HEK293 (cell line): ENCODE measurements around the gene EEFSEC.

Experiments used
- CTCF ChIA-PET: fragments of 350-600 bp; formaldehyde crosslinking; extraction: SDS; loops from one replicate; lab custom pipeline; 2021; ENCODE audit warnings: antibody characterized with exemption; lab: Yijun Ruan, JAX
- POLR2A ChIA-PET: fragments of 300-600 bp; formaldehyde crosslinking; extraction: SDS; loops from one replicate; lab custom pipeline; 2020; ENCODE audit warnings: antibody characterized with exemption, inconsistent platforms; lab: Yijun Ruan, JAX
- H3K27ac ChIP-seq: fragments of 200-500 bp; sonication (Bioruptor generic); 2 replicates; pipeline ENCODE4 v1.5.1; 2014; ENCODE audit warnings: low read depth, low read length, control low read depth, inconsistent platforms; ENCODE audit errors: extremely low read depth
- H3K36me3 ChIP-seq, 2 experiments: fragments of 200-500 bp in 1 of 2; sonication (Bioruptor generic) in 1 of 2; 1 replicate in 1 of 2; 2 replicates in 1 of 2; pipeline ENCODE4 v1.5.1; 2014 to 2017; ENCODE audit warnings: inconsistent platforms in 2 of 2, low read length in 2 of 2; ENCODE audit not compliant: control insufficient read depth in 2 of 2, insufficient read depth in 1 of 2
- H3K4me1 ChIP-seq: fragments of 200-500 bp; sonication (Bioruptor generic); 2 replicates; pipeline ENCODE4 v1.5.1; 2014; ENCODE audit warnings: mild to moderate bottlenecking, low read length, inconsistent platforms; ENCODE audit not compliant: control insufficient read depth, insufficient read depth
- H3K4me3 ChIP-seq: 2 replicates; pipeline ENCODE4 v1.5.1; 2011; ENCODE audit warnings: low read depth, mild to moderate bottlenecking, control low read depth, low read length, moderate library complexity
- H3K9me3 ChIP-seq: fragments of 200-500 bp; sonication (Bioruptor generic); 2 replicates; pipeline ENCODE4 v1.5.1; 2014; ENCODE audit warnings: low read depth, low read length, inconsistent platforms; ENCODE audit not compliant: control insufficient read depth, insufficient read depth
- BCL11A ChIP-seq: fragments of 450-650 bp; formaldehyde crosslinking; IDR thresholded peaks from 2 replicates; pipeline ENCODE4 v1.5.1; 2016; ENCODE audit warnings: low read depth, missing biosample characterization, missing genetic modification characterization
- GLIS1 ChIP-seq: fragments of 450-650 bp; formaldehyde crosslinking; IDR thresholded peaks from 2 replicates; pipeline ENCODE4 v1.5.1; 2016; ENCODE audit warnings: missing biosample characterization, missing genetic modification characterization
- GLIS2 ChIP-seq: fragments of 450-650 bp; formaldehyde crosslinking; IDR thresholded peaks from 2 replicates; pipeline ENCODE4 v1.5.1; 2016; ENCODE audit warnings: missing biosample characterization, missing genetic modification characterization
- IKZF3 ChIP-seq: fragments of 450-650 bp; IDR thresholded peaks from 2 replicates; pipeline ENCODE4 v1.5.0; 2018; ENCODE audit warnings: missing biosample characterization, mild to moderate bottlenecking, missing genetic modification characterization, moderate library complexity
- KLF17 ChIP-seq: fragments of 450-650 bp; formaldehyde crosslinking; IDR thresholded peaks from 2 replicates; pipeline ENCODE4 v1.5.1; 2016; ENCODE audit warnings: missing biosample characterization, missing genetic modification characterization
- PRDM6 ChIP-seq: fragments of 450-650 bp; formaldehyde crosslinking; IDR thresholded peaks from 2 replicates; pipeline ENCODE4 v1.5.1; 2017; ENCODE audit warnings: missing biosample characterization, missing genetic modification characterization
- SETDB1 ChIP-seq: IDR thresholded peaks from one replicate; pipeline ENCODE4 v1.6.1; 2017; ENCODE audit warnings: mild to moderate bottlenecking, low read length, moderate library complexity, mixed read lengths; ENCODE audit not compliant: insufficient read length
- TCF7L2 ChIP-seq: IDR thresholded peaks from 2 replicates; pipeline ENCODE4 v1.6.1; 2011; ENCODE audit warnings: low read depth, mild to moderate bottlenecking, inconsistent platforms, low read length, moderate library complexity, borderline replicate concordance
- TRIM28 ChIP-seq: IDR thresholded peaks from 2 replicates; pipeline ENCODE4 v1.6.1; 2011; ENCODE audit warnings: low read length, control low read depth, borderline replicate concordance
- ZBTB1 ChIP-seq: fragments of 450-650 bp; formaldehyde crosslinking; IDR thresholded peaks from 2 replicates; pipeline ENCODE4 v1.5.1; 2016; ENCODE audit warnings: missing biosample characterization, missing genetic modification characterization
- ZBTB49 ChIP-seq: fragments of 450-650 bp; formaldehyde crosslinking; IDR thresholded peaks from 2 replicates; pipeline ENCODE4 v1.5.1; 2016; ENCODE audit warnings: missing biosample characterization, missing genetic modification characterization, low read depth
- ZFP69B ChIP-seq: fragments of 450-650 bp; formaldehyde crosslinking; IDR thresholded peaks from 2 replicates; pipeline ENCODE4 v1.5.1; 2016; ENCODE audit warnings: missing biosample characterization, missing genetic modification characterization
- ZNF19 ChIP-seq: fragments of 450-650 bp; formaldehyde crosslinking; IDR thresholded peaks from 2 replicates; pipeline ENCODE4; 2016; ENCODE audit warnings: missing biosample characterization, missing genetic modification characterization, low read depth
- ZNF510 ChIP-seq: fragments of 450-650 bp; formaldehyde crosslinking; IDR thresholded peaks from 2 replicates; pipeline ENCODE4 v1.5.1; 2018; ENCODE audit warnings: mild to moderate bottlenecking, missing genetic modification characterization, missing biosample characterization; ENCODE audit not compliant: insufficient replicate concordance
- ZNF529 ChIP-seq: fragments of 450-650 bp; formaldehyde crosslinking; IDR thresholded peaks from 2 replicates; pipeline ENCODE4 v1.5.1; 2017; ENCODE audit warnings: missing genetic modification characterization, missing biosample characterization; ENCODE audit not compliant: insufficient replicate concordance
- ZNF580 ChIP-seq: fragments of 450-650 bp; formaldehyde crosslinking; IDR thresholded peaks from 2 replicates; pipeline ENCODE4 v1.5.1; 2016; ENCODE audit warnings: missing biosample characterization, missing genetic modification characterization
- ZNF629 ChIP-seq: fragments of 450-650 bp; formaldehyde crosslinking; IDR thresholded peaks from 2 replicates; pipeline ENCODE4 v1.5.1; 2017; ENCODE audit warnings: missing biosample characterization, missing genetic modification characterization
- ZNF660 ChIP-seq: fragments of 450-650 bp; IDR thresholded peaks from 2 replicates; pipeline ENCODE4 v1.5.1; 2018; ENCODE audit warnings: missing biosample characterization, mild to moderate bottlenecking, missing genetic modification characterization
- ZNF692 ChIP-seq: fragments of 450-650 bp; formaldehyde crosslinking; IDR thresholded peaks from 2 replicates; pipeline ENCODE4 v1.5.1; 2016; ENCODE audit warnings: missing biosample characterization, missing genetic modification characterization
- ZNF707 ChIP-seq: fragments of 450-650 bp; formaldehyde crosslinking; IDR thresholded peaks from 2 replicates; pipeline ENCODE4 v1.5.1; 2016; ENCODE audit warnings: missing biosample characterization, missing genetic modification characterization
- ZSCAN23 ChIP-seq: fragments of 450-650 bp; formaldehyde crosslinking; IDR thresholded peaks from 2 replicates; pipeline ENCODE4 v1.5.1; 2016; ENCODE audit warnings: missing biosample characterization, missing genetic modification characterization
- ZSCAN5A ChIP-seq: fragments of 450-650 bp; formaldehyde crosslinking; IDR thresholded peaks from 2 replicates; pipeline ENCODE4 v1.5.1; 2016; ENCODE audit warnings: missing biosample characterization, missing genetic modification characterization

The EEFSEC gene

GRCh38 chr3:128336337-128337156 lies 183.3 kb downstream of the EEFSEC start (continued):
- TF ChIP-seq ZNF510 (tag by site-specific recombination): no peak
- no peak for TF ChIP-seq ZNF529 (tag by site-specific recombination)
- no peak for TF ChIP-seq ZSCAN23
- no peak for TF ChIP-seq ZNF19 (tag by site-specific recombination)
- TF ChIP-seq ZBTB1 (tag by site-specific recombination): no peak
- no peak for TF ChIP-seq BCL11A (tag by site-specific recombination)

- Histone ChIP-seq H3K4me1 (peaks cover 5% of the 10 kb centered on the region; the same call in 1 of the 2 replicates), H3K4me3 (no peak overlapping the region), H3K9me3 (no peaks in the 10 kb centered on the region), H3K36me3 (peaks cover 0 to 11% of the 10 kb centered on the region in 2 experiments; a peak in 1 of 3 replicates), H3K27ac (no peak overlapping the region)
- POLR2A ChIA-PET: no interaction called here
- TF ChIP-seq ZBTB49 (tag by site-specific recombination): no peak
- TF ChIP-seq ZNF660: no peak
- no peak for TF ChIP-seq ZNF580 (tag by site-specific recombination)
- CTCF ChIA-PET: no interaction called here
Observed at GRCh38 chr3:128337305-128337704, 184.0 kb downstream of the EEFSEC start.

GRCh38 chr3:128338536-128339330 lies 185.5 kb downstream of the EEFSEC start:
- H3K36me3 ChIP-seq: peaks cover 0 to 11% of the 10 kb centered on the region in 2 experiments; a peak in 1 of 3 replicates
- POLR2A ChIA-PET: no interaction called here
- H3K27ac ChIP-seq: no peak overlapping the region
- H3K9me3 ChIP-seq: no peaks in the 10 kb centered on the region
- no peak overlapping the region for H3K4me3 ChIP-seq
- peaks cover 8% of the 10 kb centered on the region; the same call in 1 of the 2 replicates for H3K4me1 ChIP-seq
- CTCF ChIA-PET: no interaction called here
- TF ChIP-seq ZSCAN5A (tag by site-specific recombination) (no peak), ZNF707 (tag by site-specific recombination) (no peak), TRIM28 (0 out of 2 replicates have a peak, but pooled peaks have one; percentile 1), ZNF629 (tag by site-specific recombination) (0 out of 2 replicates have a peak, but pooled peaks have one; percentile 7), GLIS2 (tag by site-specific recombination) (0 out of 2 replicates have a peak, but pooled peaks have one; percentile 21), TCF7L2 (peak; percentile 79), KLF17 (tag by site-specific recombination) (peak; percentile 57; the same call in 1 of the 2 replicates), ZFP69B (tag by site-specific recombination) (peak; percentile 89), GLIS1 (tag by site-specific recombination) (peak; percentile 34; the same call in 1 of the 2 replicates), IKZF3 (peak; percentile 40; the same call in 1 of the 2 replicates), SETDB1 (no peak), PRDM6 (peak; percentile 74), ZNF692 (tag by site-specific recombination) (peak; percentile 90)
